ENCODE results near the gene FBLN2.

The FBLN2 gene

GRCh38 chr3:13605555-13605954, 56.6 kb downstream of the FBLN2 start:
- no peak for DNase-seq (ENCODE audit: low spot score)

- DNase-seq (ENCODE audit: low spot score): no peak
Measured at GRCh38 chr3:13607821-13608597, 59.1 kb downstream of the FBLN2 start.

DNA sequence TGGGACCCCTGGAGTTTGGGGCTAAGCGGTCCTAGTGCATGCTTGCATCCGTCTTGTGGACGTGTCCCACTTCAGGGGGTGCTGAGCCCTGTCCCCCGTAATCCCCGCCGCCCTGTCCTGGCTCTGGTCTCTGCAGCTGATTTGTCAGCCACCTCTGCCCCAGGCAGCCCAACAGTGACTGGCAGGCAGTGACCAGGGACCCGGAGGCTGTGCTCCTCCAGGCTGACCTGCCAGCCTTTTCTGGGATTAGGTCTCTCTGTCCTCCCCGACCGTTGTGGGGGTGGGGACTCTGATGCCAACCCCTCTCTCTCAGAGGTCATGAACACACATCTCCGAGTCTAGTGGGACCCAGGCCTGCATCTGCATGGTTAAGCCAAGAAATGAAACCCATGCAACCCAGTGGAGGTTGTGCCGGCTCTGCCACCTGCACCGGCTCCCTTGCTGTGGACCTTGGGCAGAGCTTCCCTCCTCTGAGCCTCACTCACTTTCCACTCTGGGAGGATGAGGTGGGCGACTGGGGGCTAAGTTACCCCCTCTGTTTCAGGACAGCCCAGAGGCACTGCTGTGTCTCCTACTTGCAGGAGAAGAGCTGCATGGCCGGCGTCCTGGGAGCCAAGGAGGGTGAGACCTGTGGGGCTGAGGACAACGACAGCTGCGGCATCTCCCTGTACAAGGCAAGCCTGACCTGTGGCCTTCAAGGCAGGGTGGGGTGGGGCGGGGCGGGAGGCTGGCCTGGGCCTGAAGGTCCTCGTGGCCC, 60.2 kb downstream of the FBLN2 start:
- DNase-seq (ENCODE audit: low spot score): no peak

DNA sequence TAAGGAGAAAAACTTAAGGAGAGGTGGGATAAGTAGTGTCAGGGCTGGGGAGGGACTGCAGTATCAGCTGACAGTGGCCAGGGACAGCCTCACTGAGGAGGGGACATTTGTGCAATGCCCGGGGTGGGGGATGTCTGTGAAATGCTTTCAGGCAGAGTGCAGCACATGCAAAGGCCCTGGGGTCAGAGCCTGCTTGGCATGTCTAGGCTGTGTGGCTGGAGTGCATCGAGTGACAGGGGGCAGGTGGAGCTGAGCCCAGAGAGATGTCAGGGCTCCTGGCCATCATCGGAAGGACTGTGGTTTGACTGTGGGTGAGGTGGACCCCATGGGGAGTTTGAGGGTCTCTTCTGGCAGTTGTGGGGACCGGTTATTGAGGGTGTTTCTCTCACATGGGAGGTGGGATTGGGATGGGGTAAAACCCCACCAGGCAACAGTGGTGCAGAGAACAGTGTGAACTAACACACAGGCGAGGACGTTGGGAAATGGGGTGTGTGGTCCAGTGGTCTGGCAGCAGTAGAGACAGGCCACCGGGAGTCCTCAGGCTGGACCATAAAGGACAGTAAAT, 61.2 kb downstream of the FBLN2 start:
- DNase-seq (ENCODE audit: low spot score): no peak

DNA sequence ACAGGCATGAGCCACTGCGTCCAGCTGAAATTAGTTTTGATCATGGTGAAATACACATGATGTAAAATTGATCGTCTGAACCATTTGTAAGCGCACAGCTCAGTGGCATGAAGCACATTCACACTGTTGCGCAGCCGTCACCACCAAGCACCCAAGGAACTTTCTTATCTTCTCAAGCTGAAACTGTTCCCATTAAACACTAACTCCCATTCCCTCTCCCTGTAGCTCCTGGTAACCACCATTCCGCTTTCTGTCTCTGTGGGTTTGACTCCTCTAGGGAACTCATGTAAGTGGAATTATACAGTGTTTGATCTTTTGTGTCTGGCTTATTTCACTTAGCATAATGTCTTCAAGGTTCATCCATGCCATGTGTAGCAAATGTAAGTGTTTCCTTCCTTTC, 62.3 kb downstream of the FBLN2 start:
- no peak for DNase-seq (ENCODE audit: low spot score)

DNA sequence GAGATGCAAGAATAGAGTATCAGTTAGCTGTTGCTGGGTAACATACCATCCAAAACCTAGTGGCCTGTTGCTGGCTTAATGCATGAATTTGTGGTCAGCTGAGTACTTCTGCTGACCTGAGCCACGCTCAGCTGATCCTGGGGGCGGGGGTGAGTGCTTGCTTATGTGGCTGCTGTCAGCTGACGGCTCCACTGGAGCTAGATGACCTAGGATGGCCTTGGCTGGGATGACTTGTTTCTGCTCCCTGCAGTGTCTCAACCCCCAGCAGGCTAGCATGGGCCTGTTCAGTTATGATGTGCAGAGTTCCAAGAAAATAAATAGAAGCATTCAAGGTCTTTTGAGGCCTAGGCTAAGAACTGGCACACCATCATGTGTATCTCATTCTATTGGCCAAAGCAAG, 63.9 kb downstream of the FBLN2 start:
- DNase-seq (ENCODE audit: low spot score): no peak

GRCh38 chr3:13613343-13614190, 64.6 kb downstream of the FBLN2 start:
- DNase-seq (ENCODE audit: low spot score): no peak

GRCh38 chr3:13614607-13615006, 65.7 kb downstream of the FBLN2 start:
- DNase-seq (ENCODE audit: low spot score): no peak

DNA sequence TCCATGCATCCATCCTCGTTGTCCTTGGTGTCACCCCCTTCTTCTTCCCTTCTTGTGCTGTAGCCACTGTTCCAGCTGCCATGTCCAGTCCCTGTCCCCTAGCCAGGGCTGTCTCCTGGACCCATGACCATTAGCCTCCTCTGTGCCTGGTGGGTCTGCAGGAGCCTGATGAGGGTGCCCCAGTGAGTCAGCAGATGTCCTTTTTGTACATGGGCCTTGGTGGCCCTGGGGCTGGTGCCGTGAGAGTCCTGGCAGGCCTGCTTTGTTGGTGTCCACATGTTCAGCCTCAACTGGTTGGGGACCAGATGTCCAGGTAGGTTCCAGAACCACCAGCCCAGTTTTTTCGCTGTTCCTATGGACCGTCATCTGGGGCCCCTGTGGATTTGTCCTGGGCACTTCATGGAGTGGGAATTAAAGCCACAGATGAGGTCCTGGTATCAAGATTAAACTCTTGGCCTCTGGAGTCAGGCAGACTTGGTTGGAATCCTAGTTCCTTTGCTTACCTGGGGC, 66.1 kb downstream of the FBLN2 start:
- no peak for DNase-seq (ENCODE audit: low spot score)

GRCh38 chr3:13616359-13616758, 67.4 kb downstream of the FBLN2 start:
- no peak for DNase-seq (ENCODE audit: low spot score)

DNA sequence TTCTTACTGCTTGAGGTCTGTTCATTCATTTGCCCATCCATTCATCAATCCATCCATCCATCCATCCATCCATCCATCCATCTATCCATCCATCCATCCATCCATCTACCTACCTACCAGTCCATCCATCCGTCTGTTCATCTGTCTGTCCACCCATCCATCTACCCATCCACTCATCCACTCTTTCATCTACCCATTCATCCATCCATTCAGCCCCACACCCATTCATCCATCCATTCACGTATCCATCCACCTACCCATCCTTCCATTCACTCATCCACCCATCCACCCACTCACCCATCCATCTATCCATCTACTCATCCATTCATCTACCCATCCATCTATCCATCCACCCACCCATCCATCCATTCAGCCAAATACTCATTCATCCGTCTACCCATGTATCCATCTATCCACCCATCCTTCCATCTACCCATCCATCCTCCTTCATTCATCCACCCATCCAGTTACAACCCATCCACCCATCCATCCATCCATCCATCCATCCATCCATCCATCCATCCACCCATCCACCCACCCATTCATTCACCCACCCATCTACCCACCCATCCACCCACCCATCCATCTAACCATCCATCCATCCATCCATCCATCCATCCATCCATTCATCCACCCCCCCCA, 68.3 kb downstream of the FBLN2 start:
- DNase-seq (ENCODE audit: low spot score): no peak

- no peak for DNase-seq (ENCODE audit: low spot score)
Measured at GRCh38 chr3:13617981-13618380, 69.1 kb downstream of the FBLN2 start.

DNA sequence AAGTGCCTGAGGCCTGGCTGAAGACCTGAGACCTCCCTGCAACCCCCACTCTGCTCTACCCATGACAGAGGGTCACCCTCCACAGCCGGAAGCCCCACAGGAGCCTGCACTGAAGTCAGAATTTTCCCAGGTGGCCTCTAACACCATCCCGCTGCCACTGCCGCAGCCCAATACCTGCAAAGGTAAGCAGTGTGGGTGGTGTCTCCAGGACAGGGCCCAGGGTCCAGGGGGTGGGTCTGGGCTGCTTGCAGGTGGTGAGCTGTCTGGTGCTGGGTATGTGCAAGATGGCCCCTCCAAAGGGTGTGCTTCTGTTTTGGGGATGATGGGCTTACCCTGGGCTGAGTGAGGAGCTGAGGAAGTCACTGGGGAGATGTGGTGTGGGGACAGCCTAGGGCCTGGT, 69.9 kb downstream of the FBLN2 start:
- no peak for DNase-seq (ENCODE audit: low spot score)

DNA sequence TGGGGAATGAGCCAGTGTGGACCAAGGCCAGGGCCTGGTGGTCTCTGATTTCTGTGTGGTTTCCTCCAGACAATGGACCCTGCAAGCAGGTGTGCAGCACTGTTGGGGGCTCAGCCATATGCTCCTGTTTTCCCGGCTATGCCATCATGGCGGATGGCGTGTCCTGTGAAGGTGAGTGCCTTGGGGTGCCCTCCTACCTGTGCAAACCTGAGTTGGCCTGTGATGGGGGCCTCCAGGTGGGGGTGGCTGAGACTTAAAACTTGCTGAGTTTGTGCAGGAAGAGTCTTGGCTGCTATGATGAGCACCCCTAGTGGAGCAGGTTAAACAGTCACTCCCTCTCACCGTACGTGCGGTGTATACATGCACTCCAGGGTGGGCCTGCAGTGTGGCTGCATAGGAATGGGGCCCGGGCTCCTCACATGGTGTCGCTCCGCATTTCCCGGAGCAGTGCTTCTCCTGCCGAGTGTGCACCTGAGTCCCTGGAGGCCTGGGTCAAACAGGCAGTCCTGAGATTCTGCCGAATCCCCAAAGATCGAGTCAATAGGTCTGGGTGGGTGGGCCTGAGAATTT, 70.8 kb downstream of the FBLN2 start:
- no peak for DNase-seq (ENCODE audit: low spot score)

DNA sequence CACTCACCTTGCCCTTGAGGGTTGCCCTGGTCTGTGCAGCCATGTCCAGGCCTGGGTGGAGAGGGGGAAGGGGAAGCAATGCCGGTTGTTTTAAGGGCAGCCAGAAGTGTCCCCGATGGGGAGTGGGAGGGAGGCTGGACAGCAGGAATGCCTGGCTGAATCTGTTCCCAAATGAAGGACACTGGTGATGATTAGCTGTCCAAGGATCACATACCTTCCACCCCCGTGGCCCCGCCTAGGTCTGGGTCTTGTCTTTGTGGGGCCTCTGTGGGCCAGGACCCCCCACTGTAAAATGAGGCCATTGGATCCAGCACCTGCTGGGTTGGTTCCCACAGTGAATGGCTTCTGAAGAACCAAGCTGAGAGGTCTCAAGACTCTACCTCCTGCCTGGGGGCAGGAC, 71.4 kb downstream of the FBLN2 start:
- DNase-seq (ENCODE audit: low spot score): no peak

GRCh38 chr3:13620776-13621365, 71.9 kb downstream of the FBLN2 start:
- no peak for DNase-seq (ENCODE audit: low spot score)

GRCh38 chr3:13621381-13622221, 72.7 kb downstream of the FBLN2 start:
- DNase-seq (ENCODE audit: low spot score): no peak

DNA sequence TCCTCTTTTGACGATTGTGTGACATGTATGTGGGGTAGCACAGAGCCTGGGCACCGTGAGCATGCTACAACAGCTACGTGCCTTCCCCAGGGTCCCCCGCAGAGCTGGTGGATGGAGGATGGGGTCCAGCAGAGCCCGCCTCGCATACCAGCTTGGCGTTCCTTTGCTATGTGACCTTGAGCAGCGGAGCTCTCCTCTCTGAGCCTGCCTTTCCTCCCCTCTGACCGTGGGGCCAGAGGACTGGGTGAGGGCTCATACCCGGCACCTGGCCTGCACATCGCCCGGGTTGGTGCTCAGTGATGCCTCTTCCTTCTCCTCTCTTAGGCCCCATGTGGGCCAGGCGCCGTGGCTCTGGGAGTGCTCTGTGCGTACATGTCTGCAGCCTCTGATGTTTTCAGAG, 73.4 kb downstream of the FBLN2 start:
- no peak for DNase-seq (ENCODE audit: low spot score)

DNA sequence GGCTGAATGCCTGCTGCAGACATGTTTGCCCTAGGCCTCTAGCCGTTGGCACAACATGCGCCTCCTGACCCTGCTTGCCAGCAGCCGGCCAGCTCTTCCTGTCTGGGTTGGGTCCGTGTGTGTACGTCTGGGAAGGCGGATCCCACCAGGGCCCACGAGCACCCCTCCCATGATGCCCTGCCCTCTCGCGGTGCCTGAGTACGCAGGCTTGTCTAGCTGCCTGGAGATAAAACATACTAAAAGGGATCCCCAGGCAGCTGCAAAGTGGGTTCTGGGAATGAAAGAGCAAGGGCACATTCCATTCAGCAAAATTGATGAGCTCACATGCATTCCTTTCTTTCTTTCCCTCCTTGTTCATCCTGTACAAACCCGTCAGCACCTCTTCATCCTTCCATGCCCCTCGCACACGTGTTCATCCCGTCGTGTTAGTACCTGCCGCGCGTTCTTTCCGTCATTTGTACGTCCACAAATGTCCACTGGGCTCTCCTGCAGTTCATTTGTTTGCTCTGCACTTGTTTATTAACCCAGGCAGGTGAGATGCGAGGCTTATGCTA, 74.3 kb downstream of the FBLN2 start:
- no peak for DNase-seq (ENCODE audit: low spot score)

DNA sequence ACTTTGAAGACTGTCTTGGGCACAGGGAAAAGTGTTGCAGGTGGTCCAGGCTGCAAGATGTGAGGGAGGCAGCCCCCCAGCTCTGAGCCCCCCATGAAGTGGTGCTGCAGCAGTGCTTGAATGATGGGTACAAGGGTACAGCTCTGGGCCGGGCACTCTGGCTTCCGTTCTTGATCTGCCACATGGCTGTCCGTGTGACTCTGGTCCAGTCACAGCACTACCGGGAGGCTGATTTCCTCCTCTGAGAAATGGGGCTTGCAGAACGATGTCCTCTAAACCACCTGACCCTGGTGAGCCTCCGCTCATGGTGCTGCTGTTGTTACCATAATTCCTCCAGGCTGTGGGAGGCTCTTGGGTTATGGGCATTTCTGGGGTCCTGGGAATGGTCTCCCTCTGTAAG, 75.1 kb downstream of the FBLN2 start:
- no peak for DNase-seq (ENCODE audit: low spot score)

All from germinal center (tissue), 1 donor.